GM21526 (cell line): ENCODE measurements around the gene FAM20C.

Experiments used
- ATAC-seq: cut with Tn5 transposase; IDR thresholded peaks from one replicate; pipeline ENCODE4 v1.9.1; 2021; ENCODE audit warnings: moderate library complexity; ENCODE audit not compliant: unreplicated experiment, low FRiP score

The FAM20C gene

DNA sequence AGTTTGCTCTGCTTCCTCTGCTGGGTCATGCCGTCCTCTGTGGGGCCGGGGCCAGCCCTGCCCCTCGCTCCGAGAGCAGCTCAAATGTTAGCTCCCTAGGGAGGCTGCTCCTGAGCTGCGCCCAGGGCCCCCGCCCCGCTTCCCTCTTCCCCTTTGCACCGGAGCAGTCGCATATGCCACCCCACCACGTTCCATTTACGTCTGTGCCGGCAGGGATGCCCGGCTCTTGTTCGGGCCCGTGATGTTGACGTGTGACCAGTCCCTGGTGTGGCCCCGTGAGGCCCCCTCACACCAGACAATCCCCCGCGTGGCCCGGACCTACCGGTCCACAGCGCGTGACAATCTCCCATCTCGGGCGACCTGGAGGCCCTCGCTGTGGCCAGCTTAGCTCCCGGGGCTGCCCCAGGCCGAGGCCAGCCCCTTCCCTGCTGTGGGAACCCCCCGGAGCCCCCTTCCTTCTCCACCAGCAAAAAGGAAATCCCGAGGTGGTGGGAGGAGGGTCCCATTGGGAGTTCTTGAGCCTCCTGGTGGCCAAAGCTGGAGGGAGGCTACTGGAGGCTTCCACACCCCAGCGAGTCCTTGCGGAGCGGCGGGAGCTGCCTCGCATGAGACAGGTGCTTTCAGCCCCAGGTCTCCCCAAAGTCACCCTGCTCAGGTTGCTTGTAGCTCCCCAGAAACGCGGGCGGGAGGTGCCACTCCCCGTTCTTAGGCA is 15.2 kb downstream of the FAM20C start:
- ATAC-seq: no peak

DNA sequence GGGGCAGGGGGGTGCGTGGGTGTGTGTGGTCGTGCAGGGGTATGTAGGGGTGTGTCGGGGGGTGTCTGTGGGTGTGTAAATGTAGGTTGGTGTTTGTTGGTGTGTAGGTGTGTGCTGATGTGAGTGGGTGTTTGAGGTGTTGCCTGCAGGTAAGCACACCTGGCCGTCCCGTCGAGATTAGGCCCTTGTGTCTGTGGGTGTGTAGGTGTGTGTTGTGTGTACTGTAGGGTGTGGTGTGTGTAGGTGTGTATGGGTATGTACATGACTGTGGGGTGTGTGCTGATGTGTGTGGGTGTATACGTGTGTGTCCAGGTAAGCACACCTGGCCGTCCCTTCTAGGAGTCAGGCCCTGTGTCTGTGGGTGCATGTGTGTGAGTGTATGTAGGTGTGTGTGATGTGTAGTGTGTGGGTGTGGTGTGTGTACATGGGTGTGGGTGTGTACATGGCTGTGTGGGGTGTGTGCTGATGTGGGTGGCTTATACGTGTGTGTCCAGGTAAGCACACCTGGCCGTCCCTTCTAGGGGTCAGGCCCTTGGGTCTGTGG is 15.8 kb downstream of the FAM20C start:
- no peak for ATAC-seq

DNA sequence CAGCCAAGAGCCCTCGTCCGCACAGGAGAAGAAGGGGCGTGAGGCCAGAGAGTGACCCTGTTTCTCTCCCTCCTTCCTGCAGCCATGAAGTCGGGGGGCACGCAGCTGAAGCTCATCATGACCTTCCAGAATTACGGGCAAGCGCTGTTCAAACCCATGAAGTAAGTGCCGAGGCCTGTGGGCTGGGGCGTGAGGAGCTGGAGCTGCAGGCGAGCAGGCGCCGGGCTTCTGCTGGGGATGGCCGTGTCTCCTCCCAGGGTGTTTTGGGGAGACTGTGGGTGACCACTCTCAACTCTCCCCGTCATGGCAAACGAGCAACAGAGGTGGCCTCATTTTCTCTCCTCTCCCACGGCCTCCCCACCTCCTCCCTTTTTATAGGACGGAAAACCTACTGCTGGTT is 16.4 kb downstream of the FAM20C start:
- ATAC-seq: no peak

DNA sequence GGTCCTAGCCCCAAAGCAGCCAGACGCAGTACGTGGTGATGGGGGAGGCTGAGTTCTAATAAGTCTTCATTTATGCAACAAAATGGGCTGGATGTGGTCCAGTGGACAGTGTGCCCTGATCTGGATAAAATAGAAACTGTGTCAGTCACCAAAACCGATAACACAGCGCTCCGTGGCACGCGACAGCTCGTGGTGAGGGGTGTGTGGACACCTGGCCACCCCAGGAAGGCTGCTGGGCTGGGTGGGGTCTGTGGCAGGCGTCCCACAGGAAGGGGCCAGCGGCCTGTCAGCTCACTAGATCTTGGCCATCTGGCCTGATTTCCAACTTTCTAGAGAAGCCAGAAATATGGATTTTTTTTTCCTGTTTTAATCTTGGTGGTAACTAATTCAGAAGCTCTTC is 17.0 kb downstream of the FAM20C start:
- no peak for ATAC-seq

DNA sequence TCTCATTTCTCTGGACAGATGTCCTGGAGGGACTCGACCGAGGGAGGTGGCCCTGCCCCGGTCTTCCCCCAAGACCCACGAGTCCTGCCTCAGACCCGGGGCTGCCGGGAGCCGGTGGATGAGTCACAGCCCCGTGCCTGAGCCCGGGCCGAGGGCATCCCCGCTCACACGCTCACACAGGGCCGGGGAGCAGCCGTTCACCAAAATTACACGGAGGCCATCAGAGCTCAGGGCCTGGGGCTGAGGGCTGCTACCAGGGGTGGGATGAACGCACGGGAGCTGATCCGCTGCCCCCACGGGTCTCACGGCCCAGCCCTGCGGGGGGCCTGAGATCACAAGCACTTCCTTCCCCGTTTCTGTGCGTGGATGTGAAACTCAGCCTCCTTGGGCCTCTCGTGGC is 17.5 kb downstream of the FAM20C start:
- ATAC-seq: no peak

DNA sequence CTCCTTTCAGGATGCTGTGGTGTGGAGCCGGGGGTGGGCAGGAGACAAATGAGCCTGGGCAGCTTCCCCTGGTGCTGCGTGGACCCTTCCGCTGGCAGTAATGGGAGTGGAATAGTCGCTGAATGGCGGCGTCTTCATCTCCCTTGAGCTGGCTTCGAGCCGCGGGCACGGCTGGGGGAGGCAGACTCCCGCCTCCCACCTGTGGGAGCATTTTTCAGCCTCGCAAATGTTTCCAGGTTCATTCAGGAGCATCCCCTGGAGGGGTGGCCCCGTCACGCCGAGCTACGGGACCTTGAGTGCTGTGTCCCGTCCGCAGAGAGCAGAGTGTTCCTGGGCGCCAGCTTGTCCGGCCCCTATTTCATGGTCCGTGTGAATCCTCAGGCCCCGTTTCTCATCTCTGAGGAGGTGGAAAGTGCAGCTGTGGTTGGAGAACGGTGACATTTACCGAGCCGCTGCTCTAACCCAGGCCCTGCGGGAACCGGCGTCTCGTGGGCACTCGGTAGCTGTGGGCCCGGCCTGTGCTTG is 18.1 kb downstream of the FAM20C start:
- no peak for ATAC-seq

DNA sequence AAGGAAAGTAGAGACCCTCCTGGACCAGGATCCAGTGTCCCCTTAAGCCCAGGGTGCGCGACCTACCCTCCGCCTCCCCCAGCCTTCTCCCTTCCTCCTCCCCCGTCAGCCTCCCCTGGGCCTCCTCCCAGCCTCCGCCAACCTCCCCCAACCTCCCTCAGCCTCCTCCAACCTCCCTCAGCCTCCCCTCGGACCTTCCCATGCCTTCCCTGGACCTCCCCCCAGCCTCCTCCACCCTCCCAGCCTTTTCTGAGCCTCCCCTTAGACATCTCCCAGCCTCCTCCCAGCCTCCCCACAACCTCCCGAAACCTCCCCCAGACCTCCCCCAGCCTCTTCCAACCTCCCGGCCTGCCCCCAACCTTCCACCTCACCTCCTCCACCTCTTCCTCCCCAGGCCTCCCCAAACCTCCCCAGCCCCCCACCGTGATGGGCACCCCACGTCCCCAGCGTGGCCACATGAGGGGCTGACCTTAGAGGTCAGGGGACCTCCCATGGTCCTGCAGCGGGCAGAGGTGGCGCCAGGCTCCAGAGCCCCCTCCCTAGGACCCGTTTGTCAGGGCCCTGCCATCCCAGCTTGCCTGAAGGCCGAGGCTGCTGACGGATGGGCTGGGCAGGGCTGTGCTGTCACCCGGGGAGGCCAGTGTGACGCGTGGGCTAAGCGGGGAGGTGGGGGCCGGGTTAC is 18.8 kb downstream of the FAM20C start:
- ATAC-seq: no peak

DNA sequence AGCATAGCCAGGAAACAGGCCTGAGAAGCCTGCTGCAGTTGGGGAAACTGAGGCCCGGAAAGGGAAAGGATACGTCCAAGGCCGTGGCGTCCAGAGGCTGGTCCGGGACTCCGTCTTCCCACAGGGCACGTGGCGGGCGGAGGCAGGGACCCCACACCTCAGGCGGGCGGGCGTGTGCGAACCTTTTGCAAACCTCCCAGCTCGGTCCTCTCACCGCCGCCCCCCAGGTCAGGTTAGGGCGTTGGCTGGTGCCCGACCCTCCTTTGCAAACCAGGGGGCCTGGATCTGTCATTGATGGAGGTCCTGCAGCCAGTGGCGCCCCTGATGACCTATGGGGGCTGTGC is 19.3 kb downstream of the FAM20C start:
- ATAC-seq: no peak

DNA sequence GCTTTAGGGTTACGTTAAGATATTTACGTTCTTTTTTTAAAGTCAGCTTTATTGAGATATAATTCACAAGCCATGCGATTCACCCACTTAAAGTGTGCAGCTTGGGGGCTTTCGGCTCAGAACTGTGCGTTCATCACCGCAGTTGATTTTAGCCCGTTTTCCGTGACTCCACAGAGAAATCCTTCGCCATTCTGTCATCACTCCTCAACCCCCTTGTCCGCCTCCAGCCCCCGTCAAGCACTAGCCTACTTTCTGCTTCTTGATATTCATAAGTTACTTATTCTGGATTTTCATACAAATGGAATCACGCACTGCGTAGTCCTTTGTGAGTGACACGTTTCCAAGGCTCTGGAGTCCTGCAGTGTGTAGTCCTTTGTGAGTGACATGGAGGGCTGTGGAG is 20.4 kb downstream of the FAM20C start:
- ATAC-seq: no peak

DNA sequence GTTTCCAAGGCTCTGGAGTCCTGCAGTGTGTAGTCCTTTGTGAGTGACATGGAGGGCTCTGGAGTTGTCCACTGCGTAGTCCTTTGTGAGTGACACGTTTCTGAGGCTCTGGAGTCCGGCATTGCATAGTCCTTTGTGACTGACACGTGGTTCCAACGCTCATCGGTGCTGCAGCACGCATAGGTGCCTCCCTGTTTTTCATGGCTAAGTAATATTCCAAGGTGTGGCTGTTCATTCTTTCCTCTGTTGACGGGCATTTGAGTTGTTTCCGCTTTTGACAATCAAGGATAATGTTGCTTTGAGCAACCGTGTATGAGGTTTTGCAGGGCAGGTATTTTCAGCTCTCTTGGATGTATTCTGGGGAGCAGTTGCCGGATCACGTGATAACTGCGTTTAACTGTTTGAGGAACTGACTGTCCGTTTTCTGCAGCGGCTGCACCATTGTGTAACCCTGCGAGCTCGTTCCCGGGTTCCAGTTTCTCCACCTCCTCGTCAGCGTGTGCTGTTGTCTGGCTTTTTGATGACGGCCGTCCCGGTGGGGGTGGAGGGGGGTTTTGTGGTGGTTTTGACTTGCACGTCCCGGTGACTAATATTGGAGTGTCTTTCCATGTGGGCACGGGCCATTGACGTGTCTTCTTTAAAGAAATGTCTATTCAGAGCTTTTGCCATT is 21.1 kb downstream of the FAM20C start:
- ATAC-seq: no peak

DNA sequence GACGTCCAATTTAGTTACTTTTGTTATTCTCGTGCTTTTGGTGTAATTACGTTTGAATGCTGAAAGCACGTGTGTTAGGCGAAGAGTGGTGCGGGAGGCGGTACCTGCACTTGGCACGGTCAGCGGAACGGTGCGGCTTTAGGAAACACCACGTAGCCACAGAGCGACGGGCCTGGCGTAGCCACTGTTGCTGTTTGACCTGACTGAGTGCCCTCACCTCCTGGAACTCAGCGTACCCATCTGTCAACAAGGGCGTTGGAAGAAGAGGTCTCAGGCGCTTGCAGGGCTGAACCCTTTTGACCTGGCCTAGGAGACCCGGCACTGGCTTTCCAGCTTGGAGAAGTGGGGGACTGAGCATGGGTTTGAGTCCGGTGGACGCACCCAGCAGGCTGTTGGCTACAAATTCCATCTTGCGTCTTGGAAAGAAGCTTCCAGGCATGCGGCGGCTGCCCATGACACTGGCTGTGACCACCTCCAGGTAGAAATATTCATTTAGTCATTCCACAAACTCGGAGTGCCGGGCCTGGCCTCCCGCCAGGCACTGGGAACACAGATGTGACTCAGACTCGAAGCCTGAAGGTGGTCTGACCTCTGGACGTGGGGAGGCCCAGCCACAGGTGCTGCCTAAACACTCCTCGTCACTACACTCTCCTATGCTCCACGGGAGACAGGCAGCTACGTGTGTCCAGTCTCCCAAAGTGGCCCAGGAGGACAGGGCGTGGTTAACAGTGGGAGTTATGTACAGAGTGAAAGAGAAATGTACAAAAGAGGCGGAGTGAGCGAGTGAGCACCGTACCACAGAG is 22.2 kb downstream of the FAM20C start:
- ATAC-seq: no peak

DNA sequence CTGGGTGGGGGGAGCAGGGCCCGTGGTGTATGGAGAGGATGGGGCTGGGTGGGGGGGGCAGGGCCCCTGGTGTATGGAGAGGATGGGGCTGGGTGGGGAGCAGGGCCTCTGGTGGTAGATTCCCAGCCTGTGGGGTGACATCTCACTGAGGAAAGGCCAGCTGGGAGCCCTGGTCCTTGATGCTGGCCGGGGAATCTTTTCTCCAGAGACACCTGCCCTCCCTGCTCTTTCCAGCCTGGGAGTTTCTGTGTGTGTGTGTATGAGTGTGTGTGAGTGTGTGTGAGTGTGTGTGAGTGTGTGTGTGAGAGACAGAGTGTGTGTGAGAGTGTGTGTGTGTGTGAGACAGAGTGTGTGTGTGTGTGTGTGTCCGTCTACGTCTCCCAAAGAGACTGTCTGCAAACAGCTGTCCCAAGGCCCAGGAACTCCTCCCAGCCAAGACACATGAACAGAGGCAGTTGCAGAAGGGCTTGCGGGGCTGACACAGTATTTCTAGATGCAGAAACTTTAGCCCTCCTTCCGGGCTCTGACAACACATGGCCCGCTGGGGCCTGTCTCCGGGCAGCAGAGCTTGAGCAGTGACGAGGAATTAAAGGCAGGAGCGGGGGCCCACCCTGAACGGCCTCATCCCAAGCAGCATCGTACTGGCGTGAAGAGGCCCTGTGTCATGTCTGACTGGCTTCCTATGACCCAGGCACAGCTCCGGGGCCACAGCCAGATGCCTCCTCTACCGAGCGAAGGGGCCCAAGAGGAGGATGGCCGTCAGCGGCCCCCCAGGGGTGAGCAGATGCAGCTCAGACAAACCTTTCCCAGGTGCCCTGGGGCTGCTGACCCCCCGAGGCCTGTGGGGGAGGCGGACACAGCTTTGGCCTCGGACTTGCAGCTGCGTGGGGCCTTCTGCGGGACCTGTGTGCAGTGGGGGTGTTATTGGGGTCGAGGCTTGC is 24.3 kb downstream of the FAM20C start:
- no peak for ATAC-seq

DNA sequence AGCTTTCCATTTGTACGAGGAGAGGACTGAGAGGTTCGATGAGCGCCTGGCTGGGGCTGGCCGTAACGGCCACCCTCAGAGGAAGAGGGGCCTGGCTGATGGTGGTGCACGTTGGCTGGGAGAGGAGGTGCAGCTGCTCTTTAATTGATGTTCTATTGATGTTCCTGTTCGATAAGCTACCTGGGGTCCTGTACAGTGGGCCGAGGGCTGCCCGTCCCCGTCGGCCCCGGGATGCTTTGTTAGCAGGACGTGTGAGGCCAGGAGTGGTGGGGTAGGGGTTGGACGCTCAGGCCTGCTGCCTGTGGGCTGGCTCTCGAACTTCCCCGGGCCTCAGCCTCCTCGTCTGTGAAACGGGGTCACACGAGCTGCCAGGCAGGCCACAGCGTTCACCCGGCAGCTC is 25.4 kb downstream of the FAM20C start:
- ATAC-seq: no peak

DNA sequence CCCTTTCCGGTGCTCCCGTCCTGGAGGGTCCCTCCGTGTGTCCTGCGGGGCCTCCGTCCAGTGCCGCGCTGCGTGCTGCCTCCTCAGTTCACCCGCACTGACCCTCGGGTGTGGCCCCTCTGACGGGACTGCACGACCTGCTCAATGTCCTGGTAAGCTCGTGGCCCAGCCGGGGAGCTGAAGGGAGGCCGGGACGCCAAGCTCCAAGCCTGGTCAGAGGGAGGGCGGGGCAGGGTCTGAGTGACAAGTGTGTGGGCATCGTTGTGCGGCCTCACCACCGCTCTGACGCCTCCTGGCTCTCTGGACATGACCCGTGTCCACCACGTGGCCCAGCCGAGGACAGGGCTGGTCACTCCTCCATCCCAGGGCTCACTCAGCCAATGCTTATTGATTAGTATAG is 25.9 kb downstream of the FAM20C start:
- no peak for ATAC-seq

DNA sequence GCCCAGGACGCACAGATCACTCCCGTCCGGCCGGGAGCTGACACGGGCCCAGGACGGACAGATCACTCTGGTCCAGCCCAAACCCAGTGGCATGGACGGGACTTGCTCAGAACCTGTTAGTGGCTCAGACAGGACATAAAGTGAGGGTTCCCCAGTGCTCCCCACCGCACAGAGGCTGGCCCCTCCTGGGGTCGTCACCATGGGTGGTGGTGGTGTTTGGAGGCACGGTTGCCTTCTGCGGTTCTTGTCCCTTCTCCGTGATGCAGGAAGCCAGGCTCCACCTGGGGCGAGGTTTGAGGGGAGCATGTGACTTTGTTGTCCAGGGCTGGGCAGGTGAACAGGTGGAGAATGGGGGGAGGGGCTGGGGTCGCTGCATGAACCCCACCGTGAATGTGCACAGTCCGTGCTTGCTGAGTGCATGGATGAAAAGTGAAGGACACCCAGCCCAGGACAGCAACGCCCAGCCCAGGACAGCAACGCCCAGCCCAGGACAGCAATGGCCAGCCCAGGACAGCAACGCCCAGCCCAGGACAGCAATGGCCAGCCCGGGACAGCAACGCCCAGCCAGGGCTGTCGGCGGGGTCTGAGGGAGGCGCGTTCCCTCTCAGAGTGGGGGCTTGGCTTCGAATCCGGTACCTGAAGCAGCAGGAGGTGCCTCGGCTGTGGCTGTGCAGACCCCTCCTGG is 26.7 kb downstream of the FAM20C start:
- no peak for ATAC-seq

DNA sequence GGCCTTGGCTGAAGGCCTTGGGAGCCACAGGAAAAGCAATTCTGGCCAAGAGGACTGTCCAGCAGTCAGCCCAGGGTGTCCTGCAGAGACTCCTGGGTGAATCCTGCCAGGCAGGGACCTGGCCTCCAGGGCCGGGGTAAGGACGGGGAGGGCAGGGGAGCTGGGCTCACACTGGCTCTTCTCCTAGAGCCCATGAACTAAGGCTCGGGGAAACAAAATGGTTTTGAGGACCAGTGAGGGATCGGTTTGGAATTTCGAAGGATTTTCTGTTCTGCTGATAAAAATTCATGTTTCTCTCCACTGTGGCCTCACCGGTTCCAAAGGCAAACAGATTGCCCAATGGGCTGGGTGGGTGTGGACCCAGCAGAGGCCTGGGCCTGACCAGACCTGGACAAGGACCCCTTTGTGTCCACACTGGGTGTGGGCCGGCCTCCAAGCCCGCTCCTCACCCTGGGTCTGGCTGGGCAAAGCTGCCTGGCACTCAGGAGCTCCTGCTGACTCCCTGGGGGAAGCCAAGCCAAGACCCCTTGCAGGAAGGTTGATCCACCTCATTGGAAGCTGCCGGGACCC is 27.3 kb downstream of the FAM20C start:
- no peak for ATAC-seq

DNA sequence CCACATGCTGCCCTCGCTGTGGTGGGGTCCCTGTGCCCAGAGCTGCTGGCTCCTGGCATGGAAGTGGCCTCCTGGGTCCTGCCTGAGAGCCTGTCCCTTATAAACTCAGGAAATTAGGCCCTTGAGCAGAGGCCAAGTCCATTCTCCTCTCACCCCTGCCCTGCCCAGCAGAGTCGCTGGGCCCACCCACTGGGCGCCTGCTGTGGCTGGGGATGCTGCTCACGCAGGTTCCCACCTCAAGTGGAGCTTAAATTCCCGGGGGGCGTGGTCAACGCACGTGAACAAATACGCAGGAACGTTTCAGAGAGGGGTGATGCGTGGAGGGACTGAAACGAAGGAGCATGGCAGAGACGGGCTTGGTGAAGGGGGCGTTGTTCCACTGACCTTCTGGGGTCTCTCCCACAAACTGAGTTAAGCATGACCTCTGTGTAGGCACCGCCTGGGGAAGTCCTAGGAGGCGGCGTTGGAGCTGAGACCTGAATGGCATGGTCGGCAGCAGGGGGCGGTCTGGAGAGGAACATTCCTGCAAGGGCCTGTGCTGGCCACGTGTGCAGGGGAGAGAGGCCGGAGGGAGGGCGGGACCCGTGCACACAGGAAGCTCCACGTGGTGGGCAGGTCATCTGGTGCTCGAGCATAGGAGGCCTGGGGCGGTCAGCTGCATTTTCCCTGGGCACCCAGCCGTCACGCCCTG is 27.9 kb downstream of the FAM20C start:
- no peak for ATAC-seq
